Bronchial epithelial cell (primary cell): ENCODE data around the gene MACROD1. TPM values are rescaled to one million over a fixed set of nuclear protein-coding genes. Genes with fewer than 3 reads are reported as not detected.

Experiments used
- DNase-seq: peaks from one replicate; pipeline ENCODE4 v3.0.0-alpha.2; 2010; ENCODE audit warnings: low read depth
- FAIRE-seq: peaks from 2 replicates; lab custom pipeline; 2011; peaks lifted over from hg19 to GRCh38; lab: Jason Lieb, UNC
- H3K27me3 ChIP-seq: 2 replicates; pipeline ENCODE4 v1.5.1; 2011; ENCODE audit warnings: low read length; ENCODE audit not compliant: control insufficient read depth, insufficient read depth
- H3K36me3 ChIP-seq: 2 replicates; pipeline ENCODE4 v1.5.1; 2011; ENCODE audit warnings: low read length; ENCODE audit not compliant: control insufficient read depth, insufficient read depth
- H3K4me3 ChIP-seq: 2 replicates; pipeline ENCODE4 v1.5.1; 2011; ENCODE audit warnings: mild to moderate bottlenecking, low read depth, low read length, control low read depth
- CTCF ChIP-seq: IDR thresholded peaks from 2 replicates; pipeline ENCODE4 v1.5.1; 2011; ENCODE audit warnings: mild to moderate bottlenecking, moderate library complexity, low read length, control low read depth, inconsistent platforms; ENCODE audit not compliant: insufficient read depth, severe bottlenecking
- total RNA-seq: library from RNA; depleted of rRNA; stranded (reverse); fragments of >200 nt; gene quantifications from 2 replicates; pipeline ENCODE4 v1.2.1, GENCODE V29; 2014

MACROD1 gene
- total RNA-seq, 1 donor from 2014 or later = 17.9 TPM

GRCh38 chr11:64005691-64006090, 160.2 kb downstream of the MACROD1 start:
- Histone ChIP-seq H3K27me3 (peaks cover 8% of the 10 kb centered on the region), H3K36me3 (no peaks in the 10 kb centered on the region), H3K4me3 (no peak overlapping the region)
- no peak for DNase-seq
- no peak for TF ChIP-seq CTCF
- no peak for FAIRE-seq

GRCh38 chr11:64004590-64004984, 161.3 kb downstream of the MACROD1 start:
- FAIRE-seq (no peak), DNase-seq (no peak)
- peaks cover 8% of the 10 kb centered on the region for H3K27me3 ChIP-seq
- H3K36me3 ChIP-seq = no peaks in the 10 kb centered on the region
- no peak for TF ChIP-seq CTCF
- no peak overlapping the region for H3K4me3 ChIP-seq

- no peak for FAIRE-seq
- TF ChIP-seq CTCF = no peak
These were observed 161.9 kb downstream of the MACROD1 start for GRCh38 chr11:64003807-64004589.

GRCh38 chr11:64001484-64002420, 164.2 kb downstream of the MACROD1 start:
- H3K4me3 ChIP-seq = no peak overlapping the region
- DNase-seq (no peak), FAIRE-seq (peak; percentile 77)
- peaks cover 12% of the 10 kb centered on the region for H3K36me3 ChIP-seq
- peaks cover 6% of the 10 kb centered on the region for H3K27me3 ChIP-seq
- TF ChIP-seq CTCF = no peak

More at GRCh38 chr11:64003807-64004589, 161.9 kb downstream of the MACROD1 start:
- Histone ChIP-seq H3K27me3 (peaks cover 6% of the 10 kb centered on the region), H3K36me3 (no peaks in the 10 kb centered on the region), H3K4me3 (no peak overlapping the region)
- no peak for DNase-seq

- peak overlapping the region; percentile 18 for H3K4me3 ChIP-seq
- FAIRE-seq (peak; percentile 86), DNase-seq (no peak)
- H3K36me3 ChIP-seq = peaks cover 17% of the 10 kb centered on the region
- H3K27me3 ChIP-seq = peaks cover 4% of the 10 kb centered on the region
- TF ChIP-seq CTCF = no peak
These were observed 165.0 kb downstream of the MACROD1 start for GRCh38 chr11:64000740-64001483.
